H1 (cell line): Measurements from ENCODE around the gene TBKBP1. TPM values are rescaled to one million over a fixed set of nuclear protein-coding genes. Genes with fewer than 3 reads are reported as not detected.
A peak's percentile ranks its signal among the peaks of the same experiment; 100 is the strongest.

Source experiments
- CTCF ChIA-PET: fragments of 300-600 bp; sonication (Branson Sonifier 250); formaldehyde crosslinking; loops from one replicate; lab custom pipeline; 2021; ENCODE audit not compliant: partially characterized antibody; lab: Charles Lee
- POLR2A ChIA-PET: fragments of 300-600 bp; sonication (Branson Sonifier 250); formaldehyde crosslinking; loops from one replicate; lab custom pipeline; 2021; ENCODE audit warnings: inconsistent platforms; ENCODE audit not compliant: partially characterized antibody; lab: Charles Lee
- DNase-seq, 2 experiments: peaks; one replicate each; pipeline versions ENCODE4 v3.0.0 to v3.0.0-alpha.2; 2010 to 2022; ENCODE audit warnings: low spot score in 2 of 2, low read depth in 1 of 2, mixed read lengths in 1 of 2
- FAIRE-seq: peaks from 2 replicates; lab custom pipeline; 2011; peaks lifted over from hg19 to GRCh38; lab: Jason Lieb, UNC
- H2AFZ ChIP-seq: 2 replicates; pipeline ENCODE4 v1.8.1; 2012; ENCODE audit warnings: low read length, inconsistent platforms
- H2AK5ac ChIP-seq: 2 replicates; pipeline ENCODE4 v1.6.1; 2013; ENCODE audit warnings: low read depth, low read length
- H2BK120ac ChIP-seq: replicated peaks from 2 replicates; pipeline ENCODE3; 2013; ENCODE audit warnings: low read depth, low read length, inconsistent platforms
- H2BK12ac ChIP-seq: 2 replicates; pipeline ENCODE4 v1.6.1; 2013; ENCODE audit warnings: low read depth, low read length
- H2BK15ac ChIP-seq: 2 replicates; pipeline ENCODE4 v1.6.1; 2013; ENCODE audit warnings: low read length
- H2BK20ac ChIP-seq: 2 replicates; pipeline ENCODE4 v1.6.1; 2013; ENCODE audit warnings: low read length
- H2BK5ac ChIP-seq: 2 replicates; pipeline ENCODE4 v1.6.1; 2013; ENCODE audit warnings: low read depth, low read length
- H3K14ac ChIP-seq: 2 replicates; pipeline ENCODE4 v1.6.1; 2013; ENCODE audit warnings: inconsistent platforms; ENCODE audit not compliant: insufficient read length
- H3K18ac ChIP-seq: 2 replicates; pipeline ENCODE4 v1.6.1; 2013; ENCODE audit warnings: low read length; ENCODE audit errors: extremely low read depth
- H3K23ac ChIP-seq: 2 replicates; pipeline ENCODE4 v1.6.1; 2013; ENCODE audit warnings: inconsistent platforms; ENCODE audit not compliant: insufficient read length
- H3K23me2 ChIP-seq: 2 replicates; pipeline ENCODE4 v1.6.1; 2013; ENCODE audit warnings: low read depth, low read length
- H3K27ac ChIP-seq: 2 replicates; pipeline ENCODE4 v1.6.1; 2011; ENCODE audit warnings: low read depth, low read length, inconsistent platforms
- H3K27me3 ChIP-seq, 4 experiments: replicated peaks in 1 of 4; 1 replicate in 1 of 4; 2 replicates in 3 of 4; pipeline versions ENCODE4 v1.6.1 to v1.8.1; 2011 to 2013; ENCODE audit warnings: low read length in 3 of 4, mild to moderate bottlenecking in 3 of 4, inconsistent platforms in 2 of 4, mixed read lengths in 2 of 4, moderate library complexity in 1 of 4; ENCODE audit not compliant: control insufficient read depth in 3 of 4, insufficient read depth in 3 of 4; ENCODE audit errors: extremely low read depth in 1 of 4
- H3K36me3 ChIP-seq, 4 experiments: 2 replicates each; pipeline versions ENCODE4 v1.6.1 to v1.8.1; 2011 to 2013; ENCODE audit warnings: mild to moderate bottlenecking in 4 of 4, low read length in 3 of 4, moderate library complexity in 2 of 4, control low read depth in 1 of 4, inconsistent platforms in 1 of 4; ENCODE audit not compliant: insufficient read depth in 4 of 4, control insufficient read depth in 2 of 4
- H3K4ac ChIP-seq: replicated peaks from 2 replicates; pipeline ENCODE3; 2013; ENCODE audit warnings: low read length, low read depth, mixed read lengths, inconsistent platforms; ENCODE audit not compliant: insufficient read length
- H3K4me1 ChIP-seq, 4 experiments: replicated peaks in 1 of 4; 1 replicate in 1 of 4; 2 replicates in 3 of 4; pipeline versions ENCODE4 v1.6.1 to v1.8.1; 2011 to 2013; ENCODE audit warnings: low read length in 3 of 4, inconsistent platforms in 2 of 4, mixed read lengths in 1 of 4; ENCODE audit not compliant: insufficient read depth in 4 of 4, control insufficient read depth in 3 of 4
- H3K4me2 ChIP-seq, 2 experiments: 2 replicates each; pipeline versions ENCODE4 v1.6.1 to v1.8.1; 2011 to 2013; ENCODE audit warnings: low read depth in 2 of 2, low read length in 2 of 2, control low read depth in 1 of 2, inconsistent platforms in 1 of 2, mild to moderate bottlenecking in 1 of 2; ENCODE audit not compliant: insufficient read depth in 1 of 2
- H3K4me3 ChIP-seq, 4 experiments: fragments of 200-600, 300-600 bp in 1 of 4; sonication (generic), shearing (Covaris generic), sonication (Bioruptor Twin) in 1 of 4; 2 replicates each; pipeline versions ENCODE4 v1.5.1 to v1.8.1; 2011 to 2016; ENCODE audit warnings: low read length in 4 of 4, low read depth in 3 of 4, control low read depth in 2 of 4, inconsistent platforms in 2 of 4, mild to moderate bottlenecking in 2 of 4, mixed read lengths in 1 of 4, moderate library complexity in 1 of 4; ENCODE audit not compliant: insufficient read depth in 2 of 4; ENCODE audit errors: extremely low read depth in 1 of 4
- H3K56ac ChIP-seq: replicated peaks from 2 replicates; pipeline ENCODE3; 2013; ENCODE audit warnings: low read depth, mild to moderate bottlenecking, mixed read lengths, low read length, inconsistent platforms; ENCODE audit not compliant: insufficient read length
- H3K79me1 ChIP-seq: 2 replicates; pipeline ENCODE4 v1.6.1; 2013; ENCODE audit warnings: low read depth, low read length, control low read depth
- H3K79me2 ChIP-seq, 2 experiments: 2 replicates each; pipeline versions ENCODE4 v1.6.1 to v1.8.1; 2012 to 2013; ENCODE audit warnings: low read length in 2 of 2, mild to moderate bottlenecking in 2 of 2, inconsistent platforms in 1 of 2; ENCODE audit not compliant: insufficient read depth in 2 of 2, control insufficient read depth in 1 of 2
- H3K9ac ChIP-seq, 4 experiments: replicated peaks in 1 of 4; 1 replicate in 1 of 4; 2 replicates in 3 of 4; pipeline versions ENCODE4 v1.6.1 to v1.8.1; 2011 to 2013; ENCODE audit warnings: low read depth in 3 of 4, low read length in 3 of 4, control low read depth in 2 of 4, mild to moderate bottlenecking in 2 of 4, moderate library complexity in 2 of 4, inconsistent platforms in 1 of 4; ENCODE audit errors: extremely low read depth in 1 of 4
- H3K9me3 ChIP-seq, 2 experiments: 2 replicates each; pipeline versions ENCODE4 v1.6.1 to v1.8.1; 2012 to 2013; ENCODE audit warnings: mild to moderate bottlenecking in 2 of 2, moderate library complexity in 2 of 2, control low read depth in 1 of 2, inconsistent platforms in 1 of 2, low read depth in 1 of 2, low read length in 1 of 2, mixed read lengths in 1 of 2; ENCODE audit not compliant: insufficient read depth in 2 of 2
- H4K20me1 ChIP-seq, 2 experiments: replicated peaks in 1 of 2; 2 replicates each; pipeline versions ENCODE3 to v1.8.1; 2011 to 2013; ENCODE audit warnings: inconsistent platforms in 2 of 2, low read length in 2 of 2, mild to moderate bottlenecking in 1 of 2; ENCODE audit not compliant: insufficient read depth in 2 of 2, control insufficient read depth in 1 of 2
- H4K5ac ChIP-seq: 2 replicates; pipeline ENCODE4 v1.6.1; 2013; ENCODE audit warnings: low read length, low read depth, mixed read lengths, inconsistent platforms; ENCODE audit not compliant: insufficient read length
- H4K8ac ChIP-seq: 2 replicates; pipeline ENCODE4 v1.8.0; 2013; ENCODE audit warnings: mild to moderate bottlenecking, moderate library complexity, low read length, inconsistent platforms; ENCODE audit not compliant: insufficient read depth; ENCODE audit errors: extremely low read depth
- H4K91ac ChIP-seq: replicated peaks from 2 replicates; pipeline ENCODE3; 2013; ENCODE audit warnings: low read length, mixed read lengths, inconsistent platforms; ENCODE audit not compliant: insufficient read length
- BCL11A ChIP-seq, 2 experiments: IDR thresholded peaks; one replicate each; pipeline ENCODE4 v1.6.1; 2011; ENCODE audit warnings: low read depth in 2 of 2, low read length in 2 of 2, mild to moderate bottlenecking in 2 of 2
- KDM1A ChIP-seq: fragments of 200-600, 300-600 bp; sonication (generic); IDR thresholded peaks from 2 replicates; pipeline ENCODE4 v1.7.1; 2016; ENCODE audit warnings: mild to moderate bottlenecking, low read length, borderline replicate concordance
- RAD21 ChIP-seq, 2 experiments: IDR thresholded peaks in 1 of 2; conservative IDR thresholded peaks in 1 of 2; 2 replicates each; pipeline ENCODE4 v1.6.1; 2011; ENCODE audit warnings: low read depth in 2 of 2, low read length in 2 of 2, improper control_type of control experiment in 1 of 2, inconsistent platforms in 1 of 2, mild to moderate bottlenecking in 1 of 2, moderate library complexity in 1 of 2
- SAP30 ChIP-seq: fragments of 300-600 bp; sonication (generic); IDR thresholded peaks from 2 replicates; pipeline ENCODE4 v1.7.1; 2012; ENCODE audit warnings: low read length, moderate library complexity, mild to moderate bottlenecking, inconsistent platforms; ENCODE audit not compliant: insufficient read depth, insufficient replicate concordance
- TAF7 ChIP-seq: optimal IDR thresholded peaks from 2 replicates; pipeline ENCODE3; 2011; ENCODE audit warnings: low read depth, mild to moderate bottlenecking, inconsistent platforms, low read length, moderate library complexity, borderline replicate concordance
- WGBS, 2 experiments: shearing (Covaris generic) in 1 of 2; methylation state at CpG; one replicate each; pipeline versions ENCODE4 v1.1.6 to v1.1.7; 2013 to 2015; ENCODE audit warnings: low lambda C conversion rate in 2 of 2, mixed read lengths in 2 of 2, inconsistent platforms in 1 of 2, low coverage in 1 of 2, missing lambda C conversion rate in 1 of 2; ENCODE audit not compliant: insufficient replicate concordance in 2 of 2, insufficient coverage in 1 of 2, insufficient read length in 1 of 2; ENCODE audit errors: extremely low coverage in 1 of 2, missing lambda C conversion rate in 1 of 2; 5-methylcytosine and 5-hydroxymethylcytosine counted together
- polyA plus RNA-seq, 7 experiments: library from polyadenylated mRNA; depleted of rRNA in 3 of 7; stranded (reverse) in 5 of 7; unstranded in 2 of 7; fragments of >200 nt in 5 of 7; fragments of 200-250 nt in 2 of 7; gene quantifications; 1 replicate in 5 of 7; 2 replicates in 1 of 7; 4 replicates in 1 of 7; pipeline versions ENCODE4 v1.2.1 to v1.2.3, GENCODE V29; 2011 to 2013; ENCODE audit warnings: missing spikeins in 2 of 7, mixed read lengths in 2 of 7
- total RNA-seq: library from RNA; stranded (reverse); fragmentation: NEBNext Ultra II Directional; extraction: Animal tissue kit (Norgen Biotek cat#: 25700); gene quantifications from 2 replicates; pipeline ENCODE4 v1.2.1, GENCODE V29; 2021

TBKBP1 gene
- total and polyA plus RNA-seq, 2 of the 8 experiments (the other 6 are each of a cell fraction or from before 2014, with no cell fraction given), result 6.3 to 15.1 TPM

DNA sequence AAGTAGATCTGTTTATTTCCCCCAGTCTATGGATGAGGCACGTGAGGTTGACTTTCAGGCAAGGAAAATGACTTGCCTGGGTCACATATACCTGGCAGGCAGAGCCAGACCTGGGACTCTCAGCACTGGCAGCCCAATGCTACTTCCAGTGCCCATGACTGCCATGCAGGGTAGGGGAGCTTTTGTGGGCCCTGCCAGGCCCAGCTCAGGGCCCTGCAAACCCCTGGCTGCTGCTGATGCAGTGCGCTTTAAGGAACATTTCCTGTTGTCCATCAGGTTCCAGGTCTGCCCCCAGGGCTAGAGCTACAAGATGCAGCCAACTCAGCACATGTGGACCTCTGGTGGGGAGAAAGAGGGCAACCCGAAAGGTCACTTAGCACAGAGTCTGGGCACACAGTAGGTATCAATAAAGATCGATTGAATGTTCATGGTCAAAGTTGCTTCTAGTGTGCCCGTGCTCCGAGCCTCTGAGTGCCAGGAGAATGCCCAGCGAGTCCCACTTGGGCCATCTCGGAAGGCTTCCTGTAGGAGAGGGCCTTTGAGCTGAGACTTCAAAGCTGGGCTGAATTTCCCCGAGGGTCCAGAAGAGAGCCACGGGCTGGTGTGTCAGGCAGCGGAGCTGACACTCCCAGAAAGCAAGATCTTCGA is 38.6 kb downstream of the TBKBP1 start:
- no peak overlapping the region for H2BK20ac ChIP-seq
- WGBS, 2 experiments, result 47% methylated on average over 12 of the region's 12 CpGs; no CpG with 5 or more reads in 1 of the 2 experiments
- H3K4me2 ChIP-seq, result peak overlapping the region; percentile 70 to 85
- H3K4ac ChIP-seq, result no peak overlapping the region
- H4K20me1 ChIP-seq, result peaks cover 0 to 2% of the 10 kb centered on the region in 2 experiments
- H3K18ac ChIP-seq, result no peak overlapping the region
- no peak for FAIRE-seq
- H3K56ac ChIP-seq, result no peak overlapping the region
- no peak overlapping the region for H3K14ac ChIP-seq
- H3K4me3 ChIP-seq, result peak overlapping the region in 3 of 4 experiments; percentile 10 to 57 (median 28); a peak in 4 of 8 replicates
- no peak overlapping the region for H4K5ac ChIP-seq
- no peak overlapping the region for H3K23ac ChIP-seq
- DNase-seq, result no peak
- no peaks in the 10 kb centered on the region for H3K79me1 ChIP-seq
- no peak overlapping the region for H4K8ac ChIP-seq
- POLR2A ChIA-PET, result interaction anchor here (0.6 to 2.2 kb wide), 3 partner anchors 13 to 52 kb away, joined by 3 to 8 read pairs (median 3); no protein-coding TSS in a partner anchor
- H3K9ac ChIP-seq, result no peak overlapping the region
- H2BK120ac ChIP-seq, result no peak overlapping the region
- no peak overlapping the region for H2BK5ac ChIP-seq
- no peaks in the 10 kb centered on the region for H3K9me3 ChIP-seq
- no peak overlapping the region for H3K27ac ChIP-seq
- H3K36me3 ChIP-seq, result peaks cover 0 to 4% (median 0%) of the 10 kb centered on the region in 4 experiments; a peak in 1 of 8 replicates
- CTCF ChIA-PET, result interaction anchor here (0.7 to 24.7 kb wide), 13 partner anchors 8 to 98 kb away, joined by 3 to 441 read pairs (median 4); partner anchors contain the start of genes OSBPL7 and TBKBP1
- no peak overlapping the region for H2AFZ ChIP-seq
- H3K27me3 ChIP-seq, result peaks cover 28 to 58% (median 51%) of the 10 kb centered on the region in 4 experiments
- no peaks in the 10 kb centered on the region for H3K79me2 ChIP-seq
- H2BK15ac ChIP-seq, result no peak overlapping the region
- no peak overlapping the region for H2AK5ac ChIP-seq
- peaks cover 0 to 6% (median 2%) of the 10 kb centered on the region in 4 experiments; a peak in 2 of 7 replicates for H3K4me1 ChIP-seq
- H2BK12ac ChIP-seq, result no peak overlapping the region
- no peak overlapping the region for H4K91ac ChIP-seq
- H3K23me2 ChIP-seq, result peaks cover 9% of the 10 kb centered on the region
- TF ChIP-seq TAF7, result no peak
- no peak for TF ChIP-seq BCL11A (IDR thresholded peaks at IDR 0.05; ENCODE audit: low read depth in 2 of 2, low read length in 2 of 2)
- no peak for TF ChIP-seq KDM1A
- peak in 1 of 2 experiments; percentile 6; a peak in 1 of 4 replicates for TF ChIP-seq RAD21 (IDR thresholded peaks at IDR 0.05 in 1 of 2, conservative IDR thresholded peaks at IDR 0.05 in 1 of 2; ENCODE audit: low read depth in 2 of 2, low read length in 2 of 2)
- no peak for TF ChIP-seq SAP30
